SKM-1 treated with dmso at 0.1 percent for 144 hours (cell line): ENCODE measurements around the gene SPACA7.

ENCODE experiments used
- DNase-seq: peaks from one replicate; lab custom pipeline; 2025; ENCODE audit not compliant: unreplicated experiment; lab: John Stamatoyannopoulos, UW

SPACA7 gene

DNA sequence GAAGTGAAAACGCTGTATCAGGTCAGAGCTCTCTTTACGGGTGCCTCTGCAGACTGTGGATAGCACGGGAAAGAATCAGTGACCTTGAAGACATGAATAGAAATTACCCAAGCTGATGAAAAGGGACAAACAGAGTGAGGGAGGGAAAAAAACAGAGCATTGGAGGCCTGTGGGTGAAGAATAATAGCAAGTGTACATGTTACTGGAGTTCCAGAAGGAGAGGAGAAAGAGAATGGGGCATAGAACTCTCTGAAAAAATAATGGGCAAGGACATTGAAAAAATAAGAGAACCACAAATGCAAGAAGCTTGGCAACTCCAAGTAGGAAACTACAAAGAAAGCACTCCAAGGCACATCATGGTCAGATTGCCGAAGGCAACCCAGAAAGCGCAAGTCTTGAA is 86.3 kb downstream of the SPACA7 start:
- no peak for DNase-seq

DNA sequence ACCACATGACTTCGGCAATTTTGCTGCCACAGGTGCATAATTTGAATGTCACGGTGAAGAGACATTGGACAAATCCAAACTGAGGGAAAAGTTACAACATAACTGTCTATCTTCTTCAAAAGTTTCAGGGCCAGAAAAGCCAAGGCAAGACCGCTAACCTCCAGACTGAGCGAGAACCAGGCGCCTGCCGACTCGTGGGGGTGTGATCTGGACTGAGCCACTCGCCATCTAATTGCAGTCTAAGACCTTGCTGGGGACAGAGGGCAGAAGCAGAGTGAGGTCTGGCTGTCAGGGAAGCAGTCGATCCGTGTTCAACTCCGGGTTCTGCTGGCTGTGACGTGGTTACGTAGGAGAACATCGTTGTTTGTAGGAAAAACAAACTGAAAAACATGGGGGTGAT is 88.6 kb downstream of the SPACA7 start:
- no peak for DNase-seq

DNA sequence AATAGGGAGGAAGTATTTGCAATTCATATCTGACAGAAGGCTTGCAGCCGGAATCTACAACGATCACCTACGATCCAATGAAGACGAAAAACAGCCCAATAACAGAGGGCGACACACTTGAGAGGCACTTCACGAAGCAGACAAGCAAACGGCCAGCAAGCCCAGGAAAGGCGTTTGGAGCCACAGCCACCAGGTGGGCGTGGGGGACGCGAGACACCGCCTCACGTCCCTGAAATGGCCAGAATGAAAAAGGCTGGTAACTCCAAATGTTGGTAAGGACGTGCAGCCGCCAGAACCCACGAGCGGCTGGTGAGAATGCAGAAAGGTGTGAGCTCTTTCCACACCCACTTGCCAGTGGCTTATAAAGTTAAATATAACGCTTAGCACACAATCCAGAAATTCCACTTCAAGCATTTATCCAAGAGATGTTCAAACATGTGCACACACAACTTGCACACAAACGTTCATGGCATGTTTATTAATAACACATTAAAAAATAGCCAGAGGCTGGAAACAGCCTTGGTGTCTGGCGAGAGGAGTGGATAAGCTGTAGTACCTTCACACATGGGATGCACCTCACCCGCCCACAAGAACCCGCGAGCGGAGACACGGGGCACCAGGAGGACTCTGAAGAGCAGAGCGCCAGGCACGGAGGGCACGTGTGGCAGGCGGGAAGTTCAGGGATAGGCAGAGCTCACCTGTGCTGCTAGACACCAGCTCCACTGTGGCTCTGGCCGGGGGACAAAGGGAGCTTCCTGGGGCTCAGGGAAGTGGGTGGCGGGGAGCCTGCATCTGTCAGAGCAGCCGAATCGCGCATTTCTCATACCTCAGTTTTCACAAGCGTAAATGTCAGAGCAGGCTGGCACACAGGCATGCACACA is 89.3 kb downstream of the SPACA7 start:
- no peak for DNase-seq

DNA sequence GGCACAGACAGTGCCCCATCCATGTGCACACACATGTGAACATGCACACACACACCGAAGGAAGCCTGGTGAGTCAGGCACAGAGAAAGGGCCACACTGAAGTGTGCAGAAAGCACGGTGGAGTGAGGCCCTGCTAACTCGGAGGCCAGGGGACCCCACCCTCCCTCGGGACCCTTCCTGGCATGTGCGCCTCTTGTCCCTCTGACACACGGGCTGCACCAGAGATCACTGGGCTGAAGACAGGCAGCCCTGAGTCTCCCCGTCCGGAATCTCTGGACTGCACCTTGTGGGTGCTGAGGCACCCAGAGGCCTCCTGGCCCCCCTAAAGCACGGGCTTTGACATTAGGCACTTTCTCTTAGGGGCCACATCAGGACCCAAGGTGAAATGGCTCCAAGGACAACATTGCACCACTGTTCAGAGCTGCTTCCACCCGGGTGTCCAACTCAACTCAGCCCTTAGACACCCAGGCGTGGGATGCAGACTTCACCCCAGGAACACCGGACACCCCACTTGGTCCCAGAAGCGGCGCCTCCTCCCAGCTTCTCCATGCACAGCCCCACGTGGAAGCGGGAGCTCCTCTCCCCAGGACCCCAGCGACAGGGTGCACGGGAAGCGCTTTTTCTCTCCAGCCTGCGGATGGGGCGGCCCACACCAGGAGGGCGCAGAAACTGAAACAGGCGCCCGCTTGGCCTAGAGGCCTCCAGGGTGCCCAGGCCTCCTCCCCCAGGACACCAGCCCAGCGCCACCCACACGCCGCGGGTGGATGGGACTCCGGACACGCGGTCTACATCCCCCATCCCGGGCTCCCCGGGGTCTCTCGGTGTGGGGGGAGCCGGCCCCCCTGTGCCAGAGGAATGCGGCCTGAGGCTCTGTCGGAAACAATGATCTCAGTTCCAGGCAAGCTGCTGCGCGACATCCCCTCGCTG is 90.2 kb downstream of the SPACA7 start:
- no peak for DNase-seq

DNA sequence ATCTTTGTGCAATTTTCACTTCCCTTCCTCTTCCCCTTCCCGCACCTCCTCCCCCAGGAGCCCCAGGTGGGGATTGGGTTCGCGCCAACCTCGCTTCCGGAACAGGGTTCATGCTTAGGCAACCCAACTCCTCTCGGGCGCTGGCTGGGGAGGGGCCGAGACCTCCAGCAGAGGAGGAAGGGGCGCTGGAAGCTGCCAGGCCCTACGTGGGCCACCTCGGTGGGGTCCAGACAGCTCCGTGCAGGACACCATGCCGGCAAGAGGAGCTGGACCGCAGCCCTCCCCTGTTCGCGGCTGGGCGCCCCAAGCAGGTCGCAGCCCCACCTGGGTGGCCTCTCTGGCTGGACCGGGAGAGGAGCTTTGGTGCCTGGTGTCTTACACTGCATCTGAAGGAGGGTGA is 91.1 kb downstream of the SPACA7 start:
- no peak for DNase-seq

DNA sequence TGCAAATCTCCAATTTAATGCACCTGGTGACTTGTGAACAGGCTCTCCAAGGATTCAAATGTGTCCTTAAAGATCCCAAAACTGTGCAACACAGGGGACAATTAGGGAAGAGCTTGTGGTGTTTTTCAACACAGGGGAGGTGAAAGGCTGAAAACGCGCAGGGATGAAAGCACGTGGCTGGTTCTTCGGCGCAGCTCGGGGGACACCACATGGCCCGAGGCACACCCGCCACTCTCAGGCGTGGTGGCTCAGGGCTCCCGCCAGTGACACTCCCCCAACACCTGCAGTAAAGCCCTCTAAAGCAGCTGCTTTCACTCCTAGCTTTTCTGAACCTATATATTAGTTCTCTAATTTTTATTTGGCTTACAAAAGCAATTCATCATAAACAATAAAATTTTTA is 91.9 kb downstream of the SPACA7 start:
- no peak for DNase-seq

DNA sequence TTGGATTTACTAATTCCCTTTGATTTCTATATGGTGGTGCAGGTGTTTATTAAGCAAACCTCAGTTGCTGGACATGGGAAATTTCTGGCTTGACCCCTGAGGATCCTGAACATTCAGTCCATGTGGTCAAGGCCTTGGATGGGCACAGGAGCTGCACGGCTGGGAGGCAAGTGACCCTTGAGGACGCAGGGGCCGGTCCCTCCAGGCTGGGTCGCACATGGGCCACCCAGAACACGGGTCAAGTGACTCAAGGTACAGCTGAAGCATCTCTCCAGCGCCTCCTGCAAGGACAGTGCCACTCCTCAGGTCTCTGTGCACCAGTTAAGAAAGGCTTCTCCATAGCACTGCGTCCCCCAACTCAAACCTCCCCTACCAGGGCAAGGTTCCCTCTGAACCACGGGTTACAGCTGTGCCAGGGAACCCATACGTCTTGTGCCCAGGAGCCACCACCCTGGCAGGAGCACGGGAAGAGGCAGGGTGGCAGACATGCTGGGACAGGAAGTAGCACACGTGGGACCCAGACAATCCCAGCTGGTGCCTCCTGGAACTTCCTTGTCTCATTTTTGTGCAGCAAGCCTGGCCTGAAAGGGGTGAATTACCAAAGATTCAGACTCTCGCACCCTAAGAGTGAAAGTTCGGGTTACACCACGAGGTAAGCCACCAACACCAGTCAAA is 93.1 kb downstream of the SPACA7 start:
- no peak for DNase-seq

DNA sequence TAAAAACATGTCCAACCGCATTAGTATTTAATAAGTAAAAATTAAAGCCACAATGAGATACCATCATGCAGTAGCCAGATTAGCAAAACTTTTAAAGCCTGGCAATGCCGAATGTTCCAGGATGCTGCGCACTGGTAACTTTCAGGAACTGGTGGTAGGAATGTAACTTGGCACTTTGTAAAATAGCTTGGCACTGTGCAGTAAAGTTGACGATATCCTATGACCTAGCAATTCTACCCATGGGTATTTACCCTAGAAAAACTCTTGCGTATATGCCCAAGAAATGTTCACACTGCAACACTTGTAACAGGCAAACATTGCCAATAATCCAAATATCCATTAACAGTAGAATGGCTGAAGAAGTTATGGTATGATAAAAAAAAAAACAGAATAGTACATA is 97.7 kb downstream of the SPACA7 start:
- no peak for DNase-seq

DNA sequence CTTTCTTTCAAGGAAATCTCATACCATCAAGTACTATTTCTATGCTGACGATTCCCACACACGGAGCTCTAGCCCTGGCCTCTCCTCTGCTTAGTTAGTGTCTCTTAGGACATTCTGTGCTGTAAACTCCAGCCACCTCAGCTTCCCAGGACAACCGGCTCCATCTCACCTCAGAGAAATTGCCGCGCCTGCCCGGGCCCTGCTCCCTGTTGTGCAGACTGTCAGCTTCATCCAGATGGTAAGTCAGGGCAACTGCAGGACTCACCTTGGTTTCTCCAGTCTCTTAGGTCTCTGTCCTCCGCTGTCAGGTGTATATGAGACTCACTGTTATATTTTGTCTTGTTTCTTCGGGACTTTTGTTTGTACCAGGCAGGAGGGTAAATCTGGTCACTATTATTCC is 98.7 kb downstream of the SPACA7 start:
- DNase-seq = no peak

DNA sequence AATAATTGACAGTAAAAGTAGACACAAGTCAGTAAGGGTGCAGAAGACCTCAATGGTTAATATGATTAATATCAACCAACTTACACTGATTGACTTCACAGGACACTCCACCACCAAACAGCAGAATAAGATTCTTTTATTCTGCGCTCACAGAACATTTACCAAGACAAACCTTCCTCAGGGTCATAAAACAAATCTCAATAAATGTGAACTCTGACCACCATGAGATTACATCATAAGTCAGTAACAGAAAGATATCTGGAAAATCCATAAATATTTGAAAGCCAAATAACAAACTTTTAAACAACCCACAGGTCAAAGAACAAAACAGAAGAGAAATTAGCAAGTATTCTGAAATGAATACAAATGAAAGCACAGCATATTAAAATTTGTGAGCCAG is 99.7 kb downstream of the SPACA7 start:
- DNase-seq = no peak

DNA sequence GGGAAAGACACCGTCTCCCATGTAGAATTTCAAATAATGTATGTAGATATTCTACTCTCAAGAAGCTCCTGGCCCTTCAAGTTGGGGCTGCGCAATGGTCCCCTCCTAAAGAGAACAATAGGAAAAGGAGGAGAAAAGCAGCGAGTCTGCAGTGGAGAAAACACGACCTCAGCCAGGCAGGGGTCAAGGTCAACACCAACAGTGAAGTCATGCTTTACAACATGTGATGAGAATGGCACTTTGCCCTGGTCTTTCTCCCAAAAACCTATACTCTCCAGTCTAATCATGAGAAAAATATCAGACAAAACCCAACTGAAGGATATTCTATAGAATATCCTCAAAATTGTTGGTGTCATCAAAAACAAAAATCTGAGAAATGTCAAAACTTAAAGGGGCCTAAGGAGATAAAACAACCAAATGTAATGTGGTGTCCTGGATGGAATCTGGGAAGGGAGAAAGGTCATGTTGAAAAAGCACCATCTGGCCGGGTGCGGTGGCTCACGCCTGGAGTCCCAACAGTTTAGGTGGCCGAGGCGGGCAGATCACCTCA is 101.0 kb downstream of the SPACA7 start:
- DNase-seq = no peak

DNA sequence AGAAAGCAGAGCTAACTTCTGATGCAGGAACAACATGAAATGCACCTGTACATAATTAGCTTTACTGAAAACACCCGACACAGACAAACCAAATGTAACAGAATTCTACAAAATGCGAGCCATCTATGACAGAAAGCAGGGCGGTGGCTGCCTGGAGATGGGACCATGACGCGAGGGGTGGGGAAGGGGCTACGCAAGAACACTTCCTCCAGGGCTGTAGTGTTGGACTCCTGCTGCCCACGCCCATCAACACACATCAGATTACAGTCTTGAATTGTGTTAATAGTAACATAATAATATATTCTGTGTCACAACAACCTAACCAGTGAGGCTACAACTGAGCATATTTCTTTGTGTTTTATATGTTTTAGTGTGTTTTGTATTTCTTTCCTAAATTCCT is 103.2 kb downstream of the SPACA7 start:
- DNase-seq = no peak

DNA sequence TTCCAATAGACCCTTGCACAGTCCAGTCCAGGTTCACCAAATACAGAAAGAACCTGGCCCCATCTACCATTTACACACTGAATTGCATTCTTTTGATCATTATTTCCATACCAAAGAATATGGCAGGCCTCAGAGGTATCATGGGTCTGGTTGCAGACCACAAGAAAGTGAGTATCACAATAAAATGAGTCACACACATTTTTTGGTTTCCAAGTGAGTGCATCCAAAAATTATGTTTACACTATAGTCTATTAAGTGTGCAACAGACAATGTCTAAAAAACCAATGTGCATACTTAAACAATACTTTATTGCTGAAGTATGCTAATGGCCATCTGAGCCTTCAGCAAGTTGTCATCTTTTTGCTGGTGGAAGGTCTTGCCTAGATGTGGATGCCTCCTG is 105.3 kb downstream of the SPACA7 start:
- DNase-seq = no peak

DNA sequence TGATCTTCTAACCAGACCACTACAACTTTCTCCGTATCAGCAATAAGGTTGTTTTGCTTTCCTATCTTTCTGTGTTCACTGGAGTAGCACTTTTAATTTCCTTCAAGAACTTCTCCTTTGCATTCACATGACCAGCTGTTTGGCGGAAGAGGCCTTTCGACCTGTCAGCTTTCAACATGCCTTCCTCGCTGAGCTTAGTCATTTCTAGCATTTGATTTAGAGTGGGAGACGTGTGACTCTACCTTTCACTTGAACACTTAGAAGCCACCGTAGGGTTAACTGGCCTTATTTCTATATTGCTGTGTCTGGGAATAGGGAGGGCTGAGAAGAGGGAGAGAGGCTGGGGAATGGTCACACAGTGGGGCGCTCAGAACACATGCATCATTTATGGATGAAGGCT is 107.1 kb downstream of the SPACA7 start:
- DNase-seq = no peak
